Endodermal cell (in vitro differentiated cells): ENCODE measurements around the gene COL4A4. TPM values are rescaled to one million over a fixed set of nuclear protein-coding genes. Genes with fewer than 3 reads are reported as not detected.

Source experiments
- DNase-seq: peaks from one replicate; pipeline ENCODE4 v3.0.0-alpha.2; 2017
- H3K27ac ChIP-seq: 2 replicates; pipeline ENCODE4 v1.5.1; 2013; ENCODE audit warnings: mild to moderate bottlenecking, low read depth, low read length, moderate library complexity
- H3K27me3 ChIP-seq: 2 replicates; pipeline ENCODE4 v1.6.1; 2013; ENCODE audit warnings: mild to moderate bottlenecking, low read length, moderate library complexity; ENCODE audit not compliant: insufficient read depth, control insufficient read depth, poor library complexity, severe bottlenecking
- H3K36me3 ChIP-seq: 2 replicates; pipeline ENCODE4 v1.7.0; 2013; ENCODE audit warnings: mild to moderate bottlenecking, low read length, moderate library complexity; ENCODE audit not compliant: control insufficient read depth, insufficient read depth
- H3K4me1 ChIP-seq: one replicate; pipeline ENCODE4 v1.7.0; 2013; ENCODE audit warnings: low read length; ENCODE audit not compliant: control insufficient read depth, insufficient read depth
- H3K4me3 ChIP-seq: 2 replicates; pipeline ENCODE4 v1.5.1; 2013; ENCODE audit warnings: mild to moderate bottlenecking, low read length, moderate library complexity
- H3K9ac ChIP-seq: 2 replicates; pipeline ENCODE4 v1.6.1; 2013; ENCODE audit warnings: mild to moderate bottlenecking, low read length, moderate library complexity; ENCODE audit not compliant: poor library complexity, severe bottlenecking; ENCODE audit errors: extremely low read depth
- H3K9me3 ChIP-seq: 2 replicates; pipeline ENCODE4 v1.6.1; 2013; ENCODE audit warnings: mild to moderate bottlenecking, low read length, moderate library complexity; ENCODE audit not compliant: control insufficient read depth
- H3K27ac Mint-ChIP-seq: 2 replicates; pipeline ENCODE4 v1.8.0; 2020; ENCODE audit warnings: mixed read lengths
- H3K27me3 Mint-ChIP-seq: 2 replicates; pipeline ENCODE4 v1.8.0; 2021; ENCODE audit warnings: mild to moderate bottlenecking, mixed read lengths; ENCODE audit not compliant: insufficient read depth
- H3K36me3 Mint-ChIP-seq: 2 replicates; pipeline ENCODE4 v1.8.0; 2020; ENCODE audit warnings: low read depth, mixed read lengths
- H3K4me1 Mint-ChIP-seq: 2 replicates; pipeline ENCODE4 v1.8.0; 2020; ENCODE audit warnings: mixed read lengths
- H3K4me3 Mint-ChIP-seq: 2 replicates; pipeline ENCODE4 v1.8.0; 2020; ENCODE audit warnings: mild to moderate bottlenecking, moderate library complexity, mixed read lengths
- H3K9me3 Mint-ChIP-seq: 2 replicates; pipeline ENCODE4 v1.8.0; 2020; ENCODE audit warnings: mild to moderate bottlenecking, mixed read lengths
- CTCF ChIP-seq: fragments of 200-600 bp; sonication (generic); conservative IDR thresholded peaks from 2 replicates; pipeline ENCODE4 v1.5.0; 2021; ENCODE audit warnings: antibody characterized with exemption, mild to moderate bottlenecking
- WGBS, 2 experiments: methylation state at CpG; one replicate each; pipeline versions ENCODE4 v1.1.5 to v1.1.7; 2013; ENCODE audit warnings: missing lambda C conversion rate in 2 of 2, mixed read lengths in 1 of 2; ENCODE audit not compliant: insufficient coverage in 1 of 2, insufficient read length in 1 of 2; 5-methylcytosine and 5-hydroxymethylcytosine counted together
- total RNA-seq, 2 donors: library from RNA; stranded (reverse); fragmentation: NEBNext Ultra II Directional in 1 of 2; extraction: Animal tissue kit (Norgen Biotek cat#: 25700) in 1 of 2; gene quantifications; 2 replicates in 1 of 2; 3 replicates in 1 of 2; pipeline ENCODE4 v1.2.1, GENCODE V29; 2021

COL4A4 gene
- total RNA-seq, 2 donors from 2014 or later: 2.2 to 2.9 TPM

GRCh38 chr2:227148106-227148505 is 15.9 kb downstream of the COL4A4 start:
- peaks cover 5% of the 10 kb centered on the region for H3K36me3 Mint-ChIP-seq
- no peaks in the 10 kb centered on the region for H3K27me3 Mint-ChIP-seq
- no peak overlapping the region for H3K4me3 Mint-ChIP-seq
- H3K9me3 Mint-ChIP-seq: peaks cover 12% of the 10 kb centered on the region
- 82 to 100% methylated on average over 2 of the region's 2 CpGs for WGBS, 2 experiments
- Histone ChIP-seq H3K9me3 (peaks cover 7% of the 10 kb centered on the region), H3K27me3 (no peaks in the 10 kb centered on the region), H3K36me3 (no peaks in the 10 kb centered on the region), H3K4me1 (no peaks in the 10 kb centered on the region), H3K9ac (no peak overlapping the region), H3K4me3 (peak overlapping the region; percentile 53), H3K27ac (no peak overlapping the region)
- DNase-seq: no peak
- H3K4me1 Mint-ChIP-seq: no peaks in the 10 kb centered on the region
- no peak overlapping the region for H3K27ac Mint-ChIP-seq
- no peak for TF ChIP-seq CTCF

GRCh38 chr2:227147023-227147422 is 17.0 kb downstream of the COL4A4 start:
- Mint-ChIP-seq H3K9me3 (peaks cover 12% of the 10 kb centered on the region), H3K4me3 (no peak overlapping the region), H3K27ac (no peak overlapping the region), H3K36me3 (peaks cover 5% of the 10 kb centered on the region), H3K27me3 (no peaks in the 10 kb centered on the region), H3K4me1 (no peaks in the 10 kb centered on the region)
- H3K9ac ChIP-seq: no peak overlapping the region
- WGBS, 2 experiments: 89 to 100% methylated on average over 1 to 3 of the region's 3 CpGs
- no peak overlapping the region for H3K4me3 ChIP-seq
- no peaks in the 10 kb centered on the region for H3K27me3 ChIP-seq
- H3K36me3 ChIP-seq: no peaks in the 10 kb centered on the region
- DNase-seq: no peak
- peaks cover 7% of the 10 kb centered on the region for H3K9me3 ChIP-seq
- H3K27ac ChIP-seq: no peak overlapping the region
- TF ChIP-seq CTCF: no peak
- H3K4me1 ChIP-seq: no peaks in the 10 kb centered on the region

- no peak overlapping the region for H3K4me3 Mint-ChIP-seq
Measured at GRCh38 chr2:227146456-227146855, 17.5 kb downstream of the COL4A4 start.

More at GRCh38 chr2:227146456-227146855, 17.5 kb downstream of the COL4A4 start:
- no peak overlapping the region for H3K4me3 ChIP-seq
- H3K27me3 Mint-ChIP-seq: no peaks in the 10 kb centered on the region
- no peaks in the 10 kb centered on the region for H3K36me3 ChIP-seq
- no peaks in the 10 kb centered on the region for H3K27me3 ChIP-seq
- peaks cover 10% of the 10 kb centered on the region for H3K9me3 Mint-ChIP-seq
- H3K4me1 Mint-ChIP-seq: no peaks in the 10 kb centered on the region
- DNase-seq: no peak
- no peak overlapping the region for H3K9ac ChIP-seq
- peaks cover 5% of the 10 kb centered on the region for H3K36me3 Mint-ChIP-seq
- no peaks in the 10 kb centered on the region for H3K4me1 ChIP-seq
- H3K9me3 ChIP-seq: peaks cover 7% of the 10 kb centered on the region
- 90 to 91% methylated on average over 6 of the region's 6 CpGs for WGBS, 2 experiments
- H3K27ac ChIP-seq: no peak overlapping the region
- TF ChIP-seq CTCF: no peak
- no peak overlapping the region for H3K27ac Mint-ChIP-seq
